NT2/D1 (cell line): ENCODE data around the gene TFDP3.

Source experiments
- YY1 ChIP-seq: IDR thresholded peaks from 2 replicates; pipeline ENCODE4 v1.6.1; 2011; ENCODE audit not compliant: insufficient read length, insufficient read depth
- ZNF274 ChIP-seq: IDR thresholded peaks from 2 replicates; pipeline ENCODE4 v1.6.1; 2011; ENCODE audit warnings: mild to moderate bottlenecking, low read depth, low read length

DNA sequence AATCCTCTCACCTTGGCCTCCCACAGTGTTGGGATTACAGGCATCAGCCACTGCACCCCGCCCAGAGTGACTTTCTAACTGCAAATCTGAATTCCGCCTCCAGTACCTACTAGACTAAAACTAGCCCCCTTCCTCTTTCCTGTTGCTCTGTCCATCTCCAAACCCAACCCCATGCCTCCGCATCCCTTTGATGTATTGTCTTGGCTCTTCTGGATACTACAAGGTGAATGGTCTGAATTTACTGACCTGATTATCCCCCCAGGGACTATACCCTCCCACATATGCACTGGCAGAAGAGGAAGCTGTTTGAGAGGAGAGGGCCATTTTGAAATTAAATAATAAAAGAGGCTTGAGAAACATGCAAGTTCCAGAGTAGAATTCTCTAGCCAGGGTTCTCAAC lies 17.7 kb upstream of the TFDP3 start:
- TF ChIP-seq YY1 (no peak), ZNF274 (no peak)
